ENCODE measurements around the gene SPANXA2.

GRCh38 chrX:141619336-141619735 lies 29.8 kb downstream of the SPANXA2 start:
- TF ChIP-seq ZNF565 (CRISPR knock-in tag; conservative IDR thresholded peaks at IDR 0.05; ENCODE audit: low read depth) (no peak), PATZ1 (CRISPR knock-in tag; IDR thresholded peaks at IDR 0.05; ENCODE audit: borderline replicate concordance) (no peak), ISL1 (CRISPR knock-in tag; IDR thresholded peaks at IDR 0.05) (no peak), POU6F1 (CRISPR knock-in tag; IDR thresholded peaks at IDR 0.05; ENCODE audit: borderline replicate concordance, low read depth) (no peak), ZC3H10 (CRISPR knock-in tag; IDR thresholded peaks at IDR 0.05) (no peak), TSHZ2 (CRISPR knock-in tag; IDR thresholded peaks at IDR 0.05) (no peak), CREB5 (CRISPR knock-in tag; IDR thresholded peaks at IDR 0.05; ENCODE audit: low read depth) (no peak), CSRNP3 (CRISPR knock-in tag; IDR thresholded peaks at IDR 0.05) (no peak), ZFP30 (CRISPR knock-in tag; IDR thresholded peaks at IDR 0.05) (no peak)

Data from SK-N-SH treated with all-trans-retinoic acid at 6 μM for 48 hours (cell line).